H9 (cell line): ENCODE data around the gene KIF12. TPM values are rescaled to one million over a fixed set of nuclear protein-coding genes. Genes with fewer than 3 reads are reported as not detected.

Source experiments
- DNase-seq: peaks from one replicate; pipeline ENCODE4 v3.0.0-alpha.2; 2017
- H2AFZ ChIP-seq: one replicate; pipeline ENCODE4 v1.6.1; 2013; ENCODE audit warnings: mild to moderate bottlenecking, low read length, control low read depth, moderate library complexity
- H2AK5ac ChIP-seq: 2 replicates; pipeline ENCODE4 v1.6.1; 2013; ENCODE audit warnings: low read length, control low read depth, mixed read lengths; ENCODE audit not compliant: insufficient read length
- H2BK120ac ChIP-seq: one replicate; pipeline ENCODE4 v1.6.1; 2013; ENCODE audit warnings: low read depth, mild to moderate bottlenecking, low read length, control low read depth, inconsistent platforms; ENCODE audit not compliant: poor library complexity, severe bottlenecking
- H2BK12ac ChIP-seq: 2 replicates; pipeline ENCODE4 v1.6.1; 2013; ENCODE audit warnings: low read length, control low read depth, mixed read lengths, low read depth; ENCODE audit not compliant: insufficient read length
- H2BK15ac ChIP-seq: 2 replicates; pipeline ENCODE4 v1.6.1; 2013; ENCODE audit warnings: low read depth, low read length, control low read depth
- H2BK20ac ChIP-seq: one replicate; pipeline ENCODE4 v1.6.1; 2013; ENCODE audit warnings: low read depth, mild to moderate bottlenecking, low read length, control low read depth, inconsistent platforms; ENCODE audit not compliant: poor library complexity, severe bottlenecking
- H2BK5ac ChIP-seq: 2 replicates; pipeline ENCODE4 v1.6.1; 2013; ENCODE audit warnings: low read length, control low read depth, mixed read lengths; ENCODE audit not compliant: insufficient read length
- H3K14ac ChIP-seq: 2 replicates; pipeline ENCODE4 v1.6.1; 2013; ENCODE audit warnings: low read length, control low read depth; ENCODE audit not compliant: insufficient read depth
- H3K18ac ChIP-seq: 2 replicates; pipeline ENCODE4 v1.6.1; 2013; ENCODE audit warnings: low read depth, mild to moderate bottlenecking, mixed read lengths, low read length, control low read depth; ENCODE audit not compliant: insufficient read length
- H3K23ac ChIP-seq: 2 replicates; pipeline ENCODE4 v1.6.1; 2013; ENCODE audit warnings: low read length, control low read depth, mixed read lengths, low read depth; ENCODE audit not compliant: insufficient read length
- H3K23me2 ChIP-seq: 2 replicates; pipeline ENCODE4 v1.6.1; 2013; ENCODE audit warnings: low read depth, mild to moderate bottlenecking, mixed read lengths, low read length, control low read depth; ENCODE audit not compliant: insufficient read length, poor library complexity, severe bottlenecking
- H3K27ac ChIP-seq: 2 replicates; pipeline ENCODE4 v1.5.1; 2013; ENCODE audit warnings: low read length, control low read depth, mixed read lengths, low read depth; ENCODE audit not compliant: insufficient read length
- H3K27me3 ChIP-seq: 2 replicates; pipeline ENCODE4 v1.6.1; 2013; ENCODE audit warnings: low read length, control low read depth, inconsistent platforms; ENCODE audit not compliant: insufficient read depth
- H3K4ac ChIP-seq: 2 replicates; pipeline ENCODE4 v1.6.1; 2013; ENCODE audit warnings: low read depth, mild to moderate bottlenecking, control low read depth, inconsistent platforms, low read length, moderate library complexity
- H3K4me1 ChIP-seq: 2 replicates; pipeline ENCODE4 v1.6.1; 2013; ENCODE audit warnings: low read length, control low read depth, inconsistent platforms; ENCODE audit not compliant: insufficient read depth
- H3K4me2 ChIP-seq: 2 replicates; pipeline ENCODE4 v1.6.1; 2013; ENCODE audit warnings: low read length, control low read depth, mixed read lengths; ENCODE audit not compliant: insufficient read length, insufficient read depth
- H3K56ac ChIP-seq: 2 replicates; pipeline ENCODE4 v1.6.1; 2013; ENCODE audit warnings: low read depth, mild to moderate bottlenecking, mixed read lengths, low read length, control low read depth; ENCODE audit not compliant: insufficient read length
- H3K79me1 ChIP-seq: 2 replicates; pipeline ENCODE4 v1.6.1; 2013; ENCODE audit warnings: low read depth, mild to moderate bottlenecking, moderate library complexity, low read length, control low read depth, inconsistent platforms; ENCODE audit not compliant: insufficient read depth, poor library complexity, severe bottlenecking
- H3K79me2 ChIP-seq: 2 replicates; pipeline ENCODE4 v1.6.1; 2013; ENCODE audit warnings: low read length, control low read depth, inconsistent platforms; ENCODE audit not compliant: insufficient read depth
- H3K9ac ChIP-seq: 2 replicates; pipeline ENCODE4 v1.6.1; 2013; ENCODE audit warnings: low read length, control low read depth, mixed read lengths; ENCODE audit not compliant: insufficient read length; ENCODE audit errors: extremely low read depth
- H3K9me3 ChIP-seq: one replicate; pipeline ENCODE4 v1.6.1; 2013; ENCODE audit warnings: low read depth, low read length, inconsistent platforms; ENCODE audit not compliant: control insufficient read depth
- H3T11ph ChIP-seq: one replicate; pipeline ENCODE4 v1.6.1; 2013; ENCODE audit warnings: mild to moderate bottlenecking, low read length, control low read depth, inconsistent platforms
- H4K20me1 ChIP-seq: one replicate; pipeline ENCODE4 v1.6.1; 2013; ENCODE audit not compliant: control insufficient read depth, insufficient read length, insufficient read depth
- H4K5ac ChIP-seq: 2 replicates; pipeline ENCODE4 v1.6.1; 2013; ENCODE audit warnings: low read depth, mild to moderate bottlenecking, mixed read lengths, low read length, control low read depth; ENCODE audit not compliant: insufficient read length
- H4K8ac ChIP-seq: replicated peaks from 2 replicates; pipeline ENCODE4 v1.6.1; 2013; ENCODE audit warnings: low read length, control low read depth, mixed read lengths, low read depth; ENCODE audit not compliant: insufficient read length
- H4K91ac ChIP-seq: 2 replicates; pipeline ENCODE4 v1.6.1; 2013; ENCODE audit warnings: low read depth, mild to moderate bottlenecking, moderate library complexity, mixed read lengths, low read length, control low read depth; ENCODE audit not compliant: insufficient read length
- H3K27ac Mint-ChIP-seq, 3 experiments: 2 replicates in 2 of 3; 3 replicates in 1 of 3; pipeline ENCODE4 v1.8.0; 2020 to 2021; ENCODE audit warnings: mixed read lengths in 3 of 3, mild to moderate bottlenecking in 1 of 3, moderate library complexity in 1 of 3
- H3K27me3 Mint-ChIP-seq: 2 replicates; pipeline ENCODE4 v1.8.0; 2021; ENCODE audit warnings: low read depth, mild to moderate bottlenecking, moderate library complexity, mixed read lengths
- H3K36me3 Mint-ChIP-seq, 3 experiments: 2 replicates in 2 of 3; 3 replicates in 1 of 3; pipeline ENCODE4 v1.8.0; 2020 to 2021; ENCODE audit warnings: low read depth in 3 of 3, mixed read lengths in 3 of 3; ENCODE audit not compliant: insufficient read depth in 1 of 3
- H3K4me1 Mint-ChIP-seq, 2 experiments: 2 replicates each; pipeline ENCODE4 v1.8.0; 2020; ENCODE audit warnings: mixed read lengths in 2 of 2
- H3K4me3 Mint-ChIP-seq, 2 experiments: 2 replicates in 1 of 2; 3 replicates in 1 of 2; pipeline ENCODE4 v1.8.0; 2020 to 2021; ENCODE audit warnings: mild to moderate bottlenecking in 2 of 2, mixed read lengths in 2 of 2, moderate library complexity in 1 of 2
- H3K9me3 Mint-ChIP-seq, 2 experiments: 2 replicates in 1 of 2; 3 replicates in 1 of 2; pipeline ENCODE4 v1.8.0; 2020; ENCODE audit warnings: mild to moderate bottlenecking in 2 of 2, mixed read lengths in 2 of 2, moderate library complexity in 1 of 2
- WGBS: extraction: QIAGEN DNeasy Blood & Tissue Kit; methylation state at CpG from one replicate; pipeline ENCODE4 v1.1.7; 2013; ENCODE audit warnings: missing lambda C conversion rate, low lambda C conversion rate, mixed read lengths; ENCODE audit not compliant: insufficient read length; ENCODE audit errors: extremely low coverage; 5-methylcytosine and 5-hydroxymethylcytosine counted together
- total RNA-seq: library from RNA; stranded (reverse); gene quantifications from 2 replicates; pipeline ENCODE4 v1.2.1, GENCODE V29; 2021
- TF ChIP-seq, protein P1 (sequence below): fragments of 200-600 bp; sonication (generic); conservative IDR thresholded peaks from 3 replicates; pipeline ENCODE4 v1.8.0; 2021; ENCODE audit warnings: antibody characterized with exemption, mild to moderate bottlenecking

Gene KIF12
- total RNA-seq, 1 experiment from 2014 or later = 3.3 TPM

DNA sequence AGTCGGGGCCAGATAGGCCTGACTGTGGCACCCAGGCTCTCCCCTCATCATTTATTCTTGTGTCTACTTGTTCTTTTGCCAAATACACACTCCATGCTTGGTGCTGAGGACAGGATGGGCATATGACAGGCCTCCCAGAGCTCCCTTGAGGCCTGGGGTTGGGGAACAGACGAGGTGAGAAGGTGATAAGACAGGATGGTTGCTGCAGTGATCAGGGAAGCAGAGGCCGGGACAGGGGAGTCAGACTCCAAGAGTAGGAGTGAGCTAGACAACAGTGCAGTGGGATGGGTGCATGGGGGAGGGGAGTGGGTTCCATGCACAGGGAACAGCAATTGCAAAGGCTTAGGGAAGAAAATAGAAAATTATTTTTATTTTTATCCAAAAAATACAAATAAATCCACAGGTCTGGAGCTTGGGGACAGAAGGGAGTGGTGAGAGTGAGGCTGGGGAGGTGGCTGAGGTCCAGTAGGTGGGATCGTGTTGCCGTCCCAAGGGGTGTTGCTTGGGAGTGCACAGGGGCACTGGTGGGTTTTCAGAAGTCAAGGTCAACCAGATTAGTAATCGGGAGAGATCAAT lies 17.6 kb downstream of the KIF12 start:
- Histone ChIP-seq H4K5ac (no peak overlapping the region), H3K4me2 (no peak overlapping the region), H3K27ac (no peak overlapping the region), H2BK120ac (no peak overlapping the region), H3K79me1 (no peaks in the 10 kb centered on the region), H2BK12ac (no peak overlapping the region), H2AFZ (no peak overlapping the region), H3K4ac (no peak overlapping the region), H3K9ac (no peak overlapping the region), H3K9me3 (no peaks in the 10 kb centered on the region), H3K18ac (no peak overlapping the region), H3K23ac (no peak overlapping the region), H2BK15ac (no peak overlapping the region), H3K4me1 (no peaks in the 10 kb centered on the region), H3K14ac (no peak overlapping the region), H2BK5ac (no peak overlapping the region), H3T11ph (no peak overlapping the region), H2AK5ac (no peak overlapping the region), H3K79me2 (no peaks in the 10 kb centered on the region), H2BK20ac (no peak overlapping the region), H3K27me3 (no peaks in the 10 kb centered on the region), H4K20me1 (no peaks in the 10 kb centered on the region), H4K8ac (no peak overlapping the region), H3K23me2 (no peaks in the 10 kb centered on the region), H4K91ac (no peak overlapping the region), H3K56ac (no peak overlapping the region)
- DNase-seq = peak; percentile 13
- TF ChIP-seq, protein P1, sequence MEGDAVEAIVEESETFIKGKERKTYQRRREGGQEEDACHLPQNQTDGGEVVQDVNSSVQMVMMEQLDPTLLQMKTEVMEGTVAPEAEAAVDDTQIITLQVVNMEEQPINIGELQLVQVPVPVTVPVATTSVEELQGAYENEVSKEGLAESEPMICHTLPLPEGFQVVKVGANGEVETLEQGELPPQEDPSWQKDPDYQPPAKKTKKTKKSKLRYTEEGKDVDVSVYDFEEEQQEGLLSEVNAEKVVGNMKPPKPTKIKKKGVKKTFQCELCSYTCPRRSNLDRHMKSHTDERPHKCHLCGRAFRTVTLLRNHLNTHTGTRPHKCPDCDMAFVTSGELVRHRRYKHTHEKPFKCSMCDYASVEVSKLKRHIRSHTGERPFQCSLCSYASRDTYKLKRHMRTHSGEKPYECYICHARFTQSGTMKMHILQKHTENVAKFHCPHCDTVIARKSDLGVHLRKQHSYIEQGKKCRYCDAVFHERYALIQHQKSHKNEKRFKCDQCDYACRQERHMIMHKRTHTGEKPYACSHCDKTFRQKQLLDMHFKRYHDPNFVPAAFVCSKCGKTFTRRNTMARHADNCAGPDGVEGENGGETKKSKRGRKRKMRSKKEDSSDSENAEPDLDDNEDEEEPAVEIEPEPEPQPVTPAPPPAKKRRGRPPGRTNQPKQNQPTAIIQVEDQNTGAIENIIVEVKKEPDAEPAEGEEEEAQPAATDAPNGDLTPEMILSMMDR = no peak
- no peak overlapping the region for H3K27ac Mint-ChIP-seq
- no CpG with 5 or more reads among the region's 6 CpGs for WGBS
- no peaks in the 10 kb centered on the region for H3K9me3 Mint-ChIP-seq
- H3K4me1 Mint-ChIP-seq = 0 out of 4 replicates have a peak, but pooled peaks cover 0 to 5% of the 10 kb centered on the region in 2 experiments
- H3K4me3 Mint-ChIP-seq = no peak overlapping the region
- no peaks in the 10 kb centered on the region for H3K36me3 Mint-ChIP-seq
- H3K27me3 Mint-ChIP-seq = peaks cover 31% of the 10 kb centered on the region
